IPS DF 4.7 (cell line): ENCODE results near the gene RUFY3.
A peak's percentile ranks its signal among the peaks of the same experiment; 100 is the strongest.
"Not testable (repeated sequence)": the region's sequence is repeated elsewhere in the genome, so short reads cannot be mapped to it uniquely, and the experiment has no call there.

Experiments used
- DNase-seq: peaks from one replicate; pipeline ENCODE4 v3.0.0-alpha.2; 2013; ENCODE audit warnings: low spot score; ENCODE audit errors: extremely low read depth

RUFY3 gene

GRCh38 chr4:70839589-70840093 lies 117.9 kb downstream of the RUFY3 start, which contains the start of gene GRSF1:
Gene GRSF1, minus strand, starts transcription at chr4:70839890. Its CDS starts 63 bp downstream, at chr4:70839827.
- no peak for DNase-seq

GRCh38 chr4:70840137-70840536 lies 118.4 kb downstream of the RUFY3 start:
- peak; percentile 19 for DNase-seq

- DNase-seq: not testable (repeated sequence)
Measured at GRCh38 chr4:70840631-70841030, 118.9 kb downstream of the RUFY3 start.

- no peak for DNase-seq
Measured at GRCh38 chr4:70841211-70841610, 119.4 kb downstream of the RUFY3 start.

GRCh38 chr4:70841951-70842350 lies 120.2 kb downstream of the RUFY3 start:
- DNase-seq: no peak

- no peak for DNase-seq
Measured at GRCh38 chr4:70842761-70843435, 121.1 kb downstream of the RUFY3 start.

- DNase-seq: no peak
Measured at GRCh38 chr4:70844180-70844579, 122.4 kb downstream of the RUFY3 start.

GRCh38 chr4:70849291-70849690 lies 127.5 kb downstream of the RUFY3 start:
- no peak for DNase-seq

- DNase-seq: no peak
Measured at GRCh38 chr4:70855464-70855863, 133.7 kb downstream of the RUFY3 start.
